Loucy (cell line): ENCODE results near the gene CLEC17A.

Experiments used
- EZH2phosphoT487 ChIP-seq: fragments of 200-600 bp; IDR thresholded peaks from 2 replicates; pipeline ENCODE4 v1.6.1; 2018; ENCODE audit warnings: antibody characterized with exemption, mild to moderate bottlenecking, moderate library complexity, borderline replicate concordance
- TF ChIP-seq, protein P1 (sequence below): fragments of 200-600 bp; sonication (generic); conservative IDR thresholded peaks from 2 replicates; pipeline ENCODE4 v1.5.1; 2014; ENCODE audit warnings: mild to moderate bottlenecking, antibody characterized with exemption, low read length

DNA sequence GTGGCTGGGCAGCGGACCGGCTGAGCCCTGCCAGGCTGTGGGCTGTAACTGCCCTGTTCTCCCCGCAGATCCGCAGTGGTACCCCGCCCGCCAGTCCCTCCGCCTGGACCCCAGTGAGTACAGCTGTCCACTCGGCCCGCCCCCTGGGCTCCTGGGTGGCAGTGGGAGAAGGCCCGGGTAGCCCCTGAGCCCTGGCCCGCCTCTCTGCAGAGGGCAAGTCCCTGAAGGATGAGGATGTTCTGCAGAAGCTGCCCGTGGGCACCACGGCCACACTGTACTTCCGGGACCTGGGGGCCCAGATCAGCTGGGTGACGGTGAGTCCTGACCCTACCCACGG, 19.3 kb upstream of the CLEC17A start:
- TF ChIP-seq, protein P1, sequence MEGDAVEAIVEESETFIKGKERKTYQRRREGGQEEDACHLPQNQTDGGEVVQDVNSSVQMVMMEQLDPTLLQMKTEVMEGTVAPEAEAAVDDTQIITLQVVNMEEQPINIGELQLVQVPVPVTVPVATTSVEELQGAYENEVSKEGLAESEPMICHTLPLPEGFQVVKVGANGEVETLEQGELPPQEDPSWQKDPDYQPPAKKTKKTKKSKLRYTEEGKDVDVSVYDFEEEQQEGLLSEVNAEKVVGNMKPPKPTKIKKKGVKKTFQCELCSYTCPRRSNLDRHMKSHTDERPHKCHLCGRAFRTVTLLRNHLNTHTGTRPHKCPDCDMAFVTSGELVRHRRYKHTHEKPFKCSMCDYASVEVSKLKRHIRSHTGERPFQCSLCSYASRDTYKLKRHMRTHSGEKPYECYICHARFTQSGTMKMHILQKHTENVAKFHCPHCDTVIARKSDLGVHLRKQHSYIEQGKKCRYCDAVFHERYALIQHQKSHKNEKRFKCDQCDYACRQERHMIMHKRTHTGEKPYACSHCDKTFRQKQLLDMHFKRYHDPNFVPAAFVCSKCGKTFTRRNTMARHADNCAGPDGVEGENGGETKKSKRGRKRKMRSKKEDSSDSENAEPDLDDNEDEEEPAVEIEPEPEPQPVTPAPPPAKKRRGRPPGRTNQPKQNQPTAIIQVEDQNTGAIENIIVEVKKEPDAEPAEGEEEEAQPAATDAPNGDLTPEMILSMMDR = no peak
- no peak for TF ChIP-seq EZH2phosphoT487
